ENCODE results near the gene RTN4RL1.

DNA sequence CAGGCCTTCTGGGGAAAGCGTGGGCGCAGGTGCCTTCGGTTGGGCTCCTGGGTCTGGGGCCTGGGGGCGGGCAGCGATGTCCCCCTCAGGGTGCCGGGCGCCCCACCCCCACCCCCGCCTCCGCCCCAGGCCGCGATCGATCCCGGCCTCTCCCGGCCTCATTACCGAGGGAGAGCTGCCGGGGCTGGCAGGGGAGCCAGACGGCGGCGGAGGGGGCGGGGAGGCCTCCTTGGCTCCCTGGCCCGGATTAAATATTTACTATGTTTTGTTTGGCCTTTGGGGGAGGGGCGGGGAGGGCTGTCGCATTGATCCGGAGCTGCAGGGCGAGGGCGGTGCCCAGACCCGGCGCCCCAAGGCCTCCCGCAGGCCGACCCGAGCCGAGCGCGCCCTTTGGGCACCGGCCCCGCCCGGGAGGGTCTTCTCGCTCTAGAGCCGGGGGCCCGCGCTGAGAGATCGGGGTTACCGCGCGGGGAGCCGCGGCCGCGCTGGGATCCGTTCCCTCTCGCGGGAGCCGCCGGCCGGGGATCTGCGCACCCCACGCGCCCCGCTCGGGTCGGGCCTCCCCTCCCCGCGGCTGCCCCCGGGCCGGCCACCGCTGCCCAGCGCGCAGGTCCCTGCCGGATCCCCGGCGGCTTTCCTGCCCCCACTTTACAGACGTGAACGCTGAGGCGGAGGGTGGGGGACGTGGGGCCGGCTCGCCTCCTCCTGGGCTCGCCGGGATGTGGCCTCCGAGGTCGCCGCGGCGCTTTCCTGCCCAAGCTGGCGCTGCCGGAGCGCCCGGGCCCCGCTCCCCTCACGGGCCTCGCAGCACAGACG is 27.0 kb downstream of the RTN4RL1 start:
- TF ChIP-seq EZH2 (IDR thresholded peaks at IDR 0.05; ENCODE audit: low read length) = no peak
- TF ChIP-seq, protein P1, sequence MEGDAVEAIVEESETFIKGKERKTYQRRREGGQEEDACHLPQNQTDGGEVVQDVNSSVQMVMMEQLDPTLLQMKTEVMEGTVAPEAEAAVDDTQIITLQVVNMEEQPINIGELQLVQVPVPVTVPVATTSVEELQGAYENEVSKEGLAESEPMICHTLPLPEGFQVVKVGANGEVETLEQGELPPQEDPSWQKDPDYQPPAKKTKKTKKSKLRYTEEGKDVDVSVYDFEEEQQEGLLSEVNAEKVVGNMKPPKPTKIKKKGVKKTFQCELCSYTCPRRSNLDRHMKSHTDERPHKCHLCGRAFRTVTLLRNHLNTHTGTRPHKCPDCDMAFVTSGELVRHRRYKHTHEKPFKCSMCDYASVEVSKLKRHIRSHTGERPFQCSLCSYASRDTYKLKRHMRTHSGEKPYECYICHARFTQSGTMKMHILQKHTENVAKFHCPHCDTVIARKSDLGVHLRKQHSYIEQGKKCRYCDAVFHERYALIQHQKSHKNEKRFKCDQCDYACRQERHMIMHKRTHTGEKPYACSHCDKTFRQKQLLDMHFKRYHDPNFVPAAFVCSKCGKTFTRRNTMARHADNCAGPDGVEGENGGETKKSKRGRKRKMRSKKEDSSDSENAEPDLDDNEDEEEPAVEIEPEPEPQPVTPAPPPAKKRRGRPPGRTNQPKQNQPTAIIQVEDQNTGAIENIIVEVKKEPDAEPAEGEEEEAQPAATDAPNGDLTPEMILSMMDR (optimal IDR thresholded peaks at IDR 0.05 in 1 of 3, IDR thresholded peaks at IDR 0.05 in 1 of 3, conservative IDR thresholded peaks at IDR 0.05 in 1 of 3; ENCODE audit: extremely low read depth in 1 of 3, insufficient read depth in 2 of 3, low read length in 3 of 3) = no peak

All from keratinocyte (primary cell).